GM18520 (cell line): ENCODE measurements around the gene KCNH2.

Experiments used
- ATAC-seq: cut with Tn5 transposase; IDR thresholded peaks from one replicate; pipeline ENCODE4 v1.9.1; 2021; ENCODE audit not compliant: unreplicated experiment

Gene KCNH2

GRCh38 chr7:150950496-150951180 lies 27.5 kb downstream of the KCNH2 start:
- ATAC-seq, result no peak

GRCh38 chr7:150949971-150950491 lies 28.1 kb downstream of the KCNH2 start:
- ATAC-seq, result no peak

DNA sequence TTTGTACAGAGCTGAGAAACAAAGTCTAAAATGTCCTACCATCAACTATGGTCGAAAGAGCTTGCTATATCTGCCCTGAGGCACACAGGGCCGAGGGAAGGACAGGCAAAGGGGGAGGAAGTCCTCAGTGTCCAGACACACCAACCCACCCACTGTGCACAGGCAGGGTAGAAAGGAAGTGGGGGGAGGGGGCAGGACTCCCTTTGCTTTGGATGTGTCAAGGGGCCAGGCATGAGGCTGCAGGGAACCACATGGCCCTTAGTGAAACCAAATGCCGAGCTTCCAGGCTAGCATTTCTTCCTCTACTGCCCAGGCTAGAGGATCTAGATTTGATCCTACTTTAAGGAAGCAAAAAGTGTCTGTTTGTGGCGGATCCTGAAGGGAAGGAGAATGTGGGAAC lies 28.6 kb downstream of the KCNH2 start:
- no peak for ATAC-seq

- ATAC-seq, result no peak
These were observed 29.3 kb downstream of the KCNH2 start for GRCh38 chr7:150948791-150949251.

- no peak for ATAC-seq
These were observed 30.1 kb downstream of the KCNH2 start for GRCh38 chr7:150947761-150948651.

GRCh38 chr7:150947241-150947745 lies 30.8 kb downstream of the KCNH2 start:
- ATAC-seq, result no peak

DNA sequence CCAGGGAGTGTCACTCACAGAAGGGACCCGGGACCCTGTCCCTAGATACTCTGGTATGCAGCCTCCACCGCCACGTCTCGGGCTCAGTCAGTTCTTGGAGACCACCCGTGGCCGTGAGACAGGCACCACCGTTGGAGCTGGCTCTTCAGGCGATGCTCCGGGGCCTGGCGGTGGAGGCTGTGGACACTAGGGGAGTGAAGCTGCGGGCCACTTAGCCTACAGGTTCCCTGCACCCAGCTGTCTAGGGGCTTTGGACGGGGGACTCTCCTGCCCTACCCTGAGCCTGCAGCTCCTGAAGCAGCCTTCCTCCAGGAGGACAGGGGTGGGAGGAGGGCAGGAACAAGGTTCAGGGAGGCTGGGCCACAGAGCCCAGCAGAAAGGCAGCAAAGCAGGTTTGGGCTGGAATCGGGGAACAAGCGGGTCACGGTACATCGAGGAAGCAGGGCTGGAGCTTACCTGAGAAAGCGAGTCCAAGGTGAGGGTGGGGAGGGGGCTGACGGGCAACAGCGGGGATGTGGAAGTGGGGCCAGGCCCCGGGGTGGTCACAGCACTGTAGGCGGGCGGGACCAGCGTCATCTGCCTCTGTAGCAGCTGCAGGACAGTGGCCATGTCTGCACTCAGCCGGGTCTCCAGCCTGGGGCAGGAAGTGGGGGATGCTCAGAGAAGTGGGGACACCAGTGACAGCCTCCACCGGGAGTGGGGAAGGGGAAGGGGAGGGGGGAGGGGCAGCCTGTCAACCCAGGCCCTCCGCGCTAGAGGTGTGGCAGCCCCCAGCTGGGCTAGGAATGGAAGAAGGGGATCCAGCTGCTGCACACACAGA lies 31.5 kb downstream of the KCNH2 start:
- no peak for ATAC-seq

DNA sequence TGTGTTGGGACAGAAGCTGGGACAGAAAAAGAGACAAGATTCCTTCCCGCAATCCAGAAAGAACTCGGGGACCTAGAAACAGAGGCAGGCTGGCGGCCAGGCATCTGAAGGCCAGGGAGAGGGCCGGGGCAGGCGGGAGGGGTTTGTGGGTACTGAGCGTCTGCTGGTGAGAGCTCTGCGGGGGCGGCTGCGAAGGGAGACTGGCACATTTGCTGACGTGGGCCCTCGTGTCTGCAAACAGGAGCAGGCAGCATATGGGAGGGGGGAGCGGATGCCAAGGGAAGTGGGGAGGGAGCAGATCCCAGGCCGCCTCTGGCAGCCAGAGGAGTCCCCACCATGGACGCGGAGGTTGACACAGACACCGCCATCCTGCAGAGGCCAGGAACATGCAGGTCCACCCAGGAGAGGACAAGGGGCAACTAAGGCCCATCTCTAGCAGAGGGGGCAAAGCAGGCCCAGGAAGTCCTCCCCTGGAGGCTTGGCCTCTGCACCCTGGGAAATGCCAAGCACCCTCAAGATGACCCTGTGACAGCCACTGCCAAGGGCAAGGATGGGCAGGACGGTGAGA lies 32.2 kb downstream of the KCNH2 start:
- no peak for ATAC-seq

DNA sequence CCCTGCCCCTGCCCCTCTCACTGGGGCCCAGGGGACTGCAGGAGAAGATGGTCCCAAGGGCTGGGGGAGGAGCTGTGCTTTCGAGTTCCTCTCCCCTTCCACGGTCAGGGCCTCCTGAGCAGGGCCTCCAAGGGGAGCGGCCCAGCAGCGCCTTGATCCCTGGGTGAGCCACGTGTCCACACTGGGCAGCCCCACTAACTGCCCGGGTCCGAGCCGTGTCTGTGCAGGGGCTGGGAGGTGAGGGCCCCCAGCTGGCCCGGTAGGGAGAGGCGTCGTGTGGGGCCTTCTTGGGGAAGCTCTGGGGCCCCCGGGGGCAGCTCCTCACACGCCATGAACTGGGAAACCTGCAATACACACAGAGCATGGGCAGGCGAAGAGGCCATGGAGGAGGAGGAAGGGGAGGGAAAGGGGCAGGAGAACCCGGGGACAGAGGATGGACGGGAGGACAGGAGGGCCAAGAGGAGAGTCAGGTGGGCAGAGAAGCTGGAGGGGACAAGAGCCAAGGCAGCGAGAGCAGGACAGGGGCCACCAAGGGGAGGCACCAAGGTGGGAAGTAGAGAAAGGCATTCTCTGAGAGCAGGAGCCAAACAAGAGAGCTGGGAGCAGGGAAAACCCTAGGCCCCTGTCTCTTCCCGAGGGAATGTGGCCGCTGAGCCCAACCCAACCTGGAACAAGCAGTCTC lies 32.8 kb downstream of the KCNH2 start:
- ATAC-seq, result no peak

DNA sequence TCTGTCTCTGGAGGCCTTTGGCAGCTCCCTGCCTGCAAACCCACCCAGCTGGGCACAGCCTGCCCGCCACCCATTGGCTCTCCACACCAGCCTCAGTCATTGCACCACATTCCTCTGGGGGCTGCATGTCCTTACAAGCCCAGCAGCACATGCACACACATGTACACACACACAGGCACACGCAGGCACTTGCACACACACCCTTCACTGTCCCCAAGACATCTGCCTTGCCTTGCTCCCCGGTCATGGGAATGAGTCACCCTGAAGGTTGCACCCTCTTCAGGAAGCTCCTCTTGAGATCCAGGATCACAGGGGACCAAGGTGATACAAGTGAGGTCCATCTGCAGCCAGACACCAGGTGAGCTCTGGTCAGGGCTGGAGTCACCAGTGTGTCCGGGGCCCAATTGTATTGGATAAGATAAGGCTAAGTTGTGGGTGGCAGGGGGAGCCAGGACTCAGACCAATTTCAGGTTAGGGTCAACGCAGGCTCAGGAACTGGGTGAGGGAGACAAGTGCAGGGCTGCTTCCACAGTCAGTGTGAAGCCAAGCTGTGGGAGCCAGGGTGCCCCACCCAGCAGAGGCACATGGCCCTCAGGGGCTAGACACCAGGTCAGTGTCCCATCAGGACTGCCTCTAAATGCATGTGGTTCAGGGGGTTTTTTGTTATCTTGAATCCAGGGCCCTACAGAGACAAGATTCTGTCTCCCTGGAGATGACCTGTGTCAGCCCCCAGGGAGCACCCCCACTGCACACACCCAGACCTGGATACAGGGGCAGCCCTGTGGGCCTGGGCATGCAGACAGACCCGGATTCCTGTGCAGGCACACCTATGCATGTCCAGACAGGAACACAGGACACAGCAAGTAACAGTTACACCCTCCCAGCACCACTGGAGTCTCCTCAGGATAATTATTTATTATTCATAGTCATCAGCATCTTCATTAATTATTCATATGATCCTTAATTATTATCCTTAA lies 33.8 kb downstream of the KCNH2 start:
- no peak for ATAC-seq

DNA sequence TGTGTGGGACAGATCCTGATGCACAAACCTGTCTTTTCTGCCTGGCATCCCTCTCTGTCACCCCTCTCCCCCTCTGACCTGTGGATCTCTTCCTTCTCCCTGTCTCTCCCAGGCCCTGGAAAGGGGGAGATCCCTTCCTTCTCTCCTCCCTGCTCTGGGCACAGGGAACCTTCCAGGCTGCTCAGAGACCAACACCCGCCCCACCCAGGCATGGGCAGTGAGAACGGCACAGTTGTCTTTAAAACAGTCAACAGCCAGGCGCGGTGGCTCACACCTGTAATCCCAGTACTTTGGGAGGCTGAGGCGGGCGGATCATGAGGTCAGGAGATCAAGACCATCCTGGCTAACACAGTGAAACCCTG lies 34.7 kb downstream of the KCNH2 start:
- no peak for ATAC-seq

DNA sequence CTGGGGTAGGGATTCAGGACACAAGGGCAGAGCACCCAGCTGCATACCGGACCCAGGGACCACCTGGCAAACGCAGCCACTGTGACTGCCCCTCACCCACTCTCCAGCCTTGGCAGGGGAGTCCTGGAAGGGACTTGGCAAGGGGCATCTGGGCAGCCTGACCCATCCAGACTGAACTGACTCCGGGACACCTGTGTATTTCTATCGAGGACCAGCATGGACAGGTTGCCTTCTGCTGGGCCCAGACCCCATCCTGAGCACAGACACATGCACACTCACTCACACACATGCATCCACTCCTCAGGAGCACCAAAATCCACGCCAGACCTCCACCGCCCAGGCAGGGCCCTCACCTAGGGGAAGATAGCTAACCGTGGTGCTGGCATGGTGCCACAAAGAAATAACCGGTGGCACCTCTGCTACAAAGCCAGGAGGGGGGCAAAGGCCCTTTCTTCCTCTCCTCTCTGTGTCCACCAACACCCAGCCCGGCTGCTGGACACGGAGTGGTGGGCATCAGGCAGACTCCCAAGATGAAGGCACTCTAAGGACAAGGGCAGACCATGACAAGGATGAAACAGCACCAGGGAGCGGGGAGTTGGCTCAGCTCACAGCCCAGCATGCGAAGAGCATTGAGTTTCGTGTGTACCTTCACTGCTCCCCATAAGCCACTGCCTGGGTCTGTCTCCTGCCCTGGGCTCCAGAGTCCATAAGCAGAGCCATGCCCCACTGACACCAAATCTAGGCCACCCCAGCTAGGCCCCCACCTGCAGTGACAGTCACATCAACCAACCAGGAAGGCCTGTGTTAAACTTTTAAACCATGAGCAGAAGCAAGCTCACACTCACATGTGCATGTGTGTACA lies 35.3 kb downstream of the KCNH2 start:
- ATAC-seq, result no peak

DNA sequence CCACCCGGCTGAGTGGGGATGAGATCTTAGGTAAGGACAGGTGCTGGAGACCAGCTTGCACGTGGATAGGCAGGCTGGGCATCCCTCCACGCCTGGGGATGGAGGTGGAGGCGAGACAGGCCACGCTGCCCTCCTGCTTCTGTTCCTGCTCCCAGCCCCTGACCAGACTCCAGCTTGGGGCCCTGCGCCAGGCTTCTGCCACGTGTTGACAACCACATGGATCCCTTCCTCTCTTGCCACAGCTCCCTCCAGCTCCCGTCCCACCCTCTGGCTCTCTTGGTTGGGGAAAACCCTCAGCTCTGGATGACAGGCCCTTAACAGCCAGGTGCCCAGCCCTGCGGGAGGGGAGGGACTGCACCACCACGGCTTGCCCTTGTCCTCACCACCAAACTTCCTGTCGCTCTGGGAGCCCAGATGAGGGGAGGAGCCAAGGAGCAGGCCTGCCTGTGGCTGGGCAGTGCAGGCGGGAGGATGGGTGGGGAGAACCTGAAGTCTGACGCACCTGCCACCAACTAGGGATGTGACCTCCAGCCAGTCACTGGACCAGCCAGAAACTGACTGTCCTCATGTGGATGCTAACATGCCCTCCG lies 36.0 kb downstream of the KCNH2 start:
- no peak for ATAC-seq

DNA sequence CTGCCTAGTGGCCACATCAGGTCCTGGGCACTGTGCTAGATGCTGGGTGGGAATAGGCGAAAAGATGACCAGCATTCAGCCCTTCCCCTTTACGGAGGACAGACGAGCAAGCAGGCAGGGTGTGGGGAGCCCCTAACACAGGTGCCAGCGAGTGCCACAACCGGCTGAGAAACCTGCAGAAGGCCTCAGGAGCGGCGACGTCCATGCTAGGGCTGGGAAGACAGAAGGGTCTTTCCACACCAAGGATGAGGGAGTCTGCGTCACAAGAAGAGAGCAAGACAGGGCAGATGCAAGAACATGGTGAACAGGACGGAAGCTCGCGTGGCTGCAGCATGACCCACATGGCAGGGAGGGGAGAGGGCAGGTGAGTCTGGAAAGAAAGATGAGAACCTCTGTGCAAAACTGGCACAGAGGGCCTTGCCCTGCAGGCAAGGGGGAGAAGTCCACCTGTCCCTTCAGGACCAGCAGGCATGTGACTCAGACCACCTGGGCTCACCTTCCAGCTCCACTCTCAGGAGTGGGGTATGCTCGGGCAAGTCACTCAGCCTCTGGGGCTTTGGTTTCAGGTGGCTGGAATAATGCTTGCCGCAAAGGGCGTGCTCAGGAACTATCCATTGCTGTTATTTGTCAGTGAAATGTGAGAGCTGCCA lies 36.6 kb downstream of the KCNH2 start:
- no peak for ATAC-seq

GRCh38 chr7:150940431-150941102 lies 37.6 kb downstream of the KCNH2 start:
- no peak for ATAC-seq

GRCh38 chr7:150939466-150939865 lies 38.7 kb downstream of the KCNH2 start:
- ATAC-seq, result no peak

DNA sequence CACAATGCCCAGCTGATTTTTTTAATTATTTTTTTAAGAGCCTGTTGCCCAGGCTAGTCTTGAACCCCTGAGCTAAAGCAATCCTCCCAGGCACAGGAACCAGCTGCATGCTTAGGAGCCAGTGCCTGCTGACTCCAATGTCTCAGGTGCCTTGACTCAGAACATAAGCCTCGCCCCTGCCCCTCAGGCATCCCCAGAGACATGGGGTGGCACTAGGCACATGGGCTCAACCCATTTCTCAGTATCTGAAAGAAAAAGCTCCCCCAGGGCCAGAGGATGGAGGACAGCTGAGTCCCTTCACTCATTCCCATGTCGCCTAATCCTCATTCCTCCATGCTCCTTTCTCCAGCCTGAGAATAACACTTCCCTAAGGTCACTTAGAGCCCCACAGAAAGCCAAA lies 39.1 kb downstream of the KCNH2 start:
- ATAC-seq, result no peak
